Esophagus muscularis mucosa (tissue), 4 donors: ENCODE data around the gene CELF4. TPM values are rescaled to one million over a fixed set of nuclear protein-coding genes. Genes with fewer than 3 reads are reported as not detected.

Source experiments
- DNase-seq: peaks from one replicate; pipeline ENCODE4 v3.0.0-alpha.2; 2017; ENCODE audit errors: extremely low spot score
- H3K27ac ChIP-seq, 4 donors: fragments of 200-600 bp; sonication (generic); replicated peaks in 1 of 4; 1 replicate in 3 of 4; 2 replicates in 1 of 4; pipeline ENCODE4 v1.5.1; 2016 to 2019; ENCODE audit warnings: mild to moderate bottlenecking in 1 of 4
- H3K27me3 ChIP-seq, 4 donors: fragments of 200-600 bp; sonication (generic); one replicate each; pipeline versions ENCODE4 v1.5.1 to v1.6.0; 2016 to 2019
- H3K36me3 ChIP-seq, 4 donors: fragments of 200-600 bp; sonication (generic); one replicate each; pipeline ENCODE4 v1.5.1; 2016 to 2019
- H3K4me1 ChIP-seq, 4 donors: fragments of 200-600 bp; sonication (generic); one replicate each; pipeline ENCODE4 v1.5.1; 2016 to 2019
- H3K4me3 ChIP-seq, 4 donors: fragments of 200-600 bp; sonication (generic); 1 replicate in 2 of 4; 2 replicates in 2 of 4; pipeline ENCODE4 v1.5.1; 2016 to 2019; ENCODE audit warnings: mild to moderate bottlenecking in 4 of 4, moderate library complexity in 1 of 4
- H3K9me3 ChIP-seq, 4 donors: fragments of 200-600 bp; sonication (generic); 1 replicate in 3 of 4; 2 replicates in 1 of 4; pipeline ENCODE4 v1.5.1; 2016 to 2019
- EP300 ChIP-seq: sonication (generic); formaldehyde crosslinking; IDR thresholded peaks from one replicate; pipeline ENCODE4 v1.6.1; 2017; ENCODE audit warnings: antibody characterized with exemption
- POLR2A ChIP-seq: fragments of 450-650 bp; IDR thresholded peaks from one replicate; pipeline ENCODE4 v1.6.1; 2017; ENCODE audit warnings: antibody characterized with exemption, moderate library complexity, mild to moderate bottlenecking, low read depth
- POLR2AphosphoS5 ChIP-seq, 2 donors: sonication (generic); formaldehyde crosslinking; IDR thresholded peaks; one replicate each; pipeline ENCODE4 v1.6.1; 2017; ENCODE audit warnings: antibody characterized with exemption in 2 of 2
- WGBS: methylation state at CpG from one replicate; pipeline ENCODE4 v1.1.5; 2018; 5-methylcytosine and 5-hydroxymethylcytosine counted together
- intact Hi-C: fragments of 100-400 bp; cut with DNase I; formaldehyde crosslinking; loops from one replicate; pipeline ENCODE4 v1.15.1; 2023
- total RNA-seq, 4 donors: library from RNA; depleted of rRNA; stranded (reverse); fragments of >200 nt; gene quantifications; one replicate each; pipeline versions ENCODE4 v1.1.0 to v1.2.1, GENCODE V29; 2016
- TF ChIP-seq, protein P1 (sequence below), 3 experiments: fragments of 200-600 bp in 2 of 3; fragments of 450-650 bp in 1 of 3; sonication (generic) in 2 of 3; IDR thresholded peaks; one replicate each; pipeline ENCODE4 v1.5.1; 2017 to 2019; ENCODE audit warnings: antibody characterized with exemption in 3 of 3, mild to moderate bottlenecking in 2 of 3, moderate library complexity in 1 of 3

Gene CELF4
- total RNA-seq, 4 donors from 2014 or later: 0.86 to 1.8 (median 1.7) TPM

DNA sequence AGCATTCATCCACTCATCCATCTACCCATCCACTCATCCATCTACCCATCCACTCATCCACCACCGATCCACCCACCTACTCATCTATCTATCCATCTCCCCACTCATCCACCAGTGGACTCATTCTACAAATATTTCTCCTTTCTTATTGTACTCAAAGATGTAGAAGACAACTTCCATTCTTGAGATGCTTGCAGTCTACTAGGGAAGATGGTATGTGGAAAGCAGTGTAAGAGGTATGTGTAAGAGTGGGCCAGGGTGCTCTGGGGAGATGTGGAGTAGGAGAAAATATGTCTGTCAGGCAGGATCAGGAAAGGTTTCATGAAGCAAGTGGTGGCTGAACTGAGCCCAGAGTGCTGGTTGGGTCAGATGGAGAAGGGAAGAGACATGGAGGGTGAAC is 150.8 kb downstream of the CELF4 start:
- no peaks in the 10 kb centered on the region for H3K9me3 ChIP-seq
- no peaks in the 10 kb centered on the region for H3K27me3 ChIP-seq
- H3K4me3 ChIP-seq: no peak overlapping the region
- TF ChIP-seq POLR2A (no peak), POLR2AphosphoS5 (IDR thresholded peaks at IDR 0.05) (no peak), EP300 (no peak)
- TF ChIP-seq, protein P1, sequence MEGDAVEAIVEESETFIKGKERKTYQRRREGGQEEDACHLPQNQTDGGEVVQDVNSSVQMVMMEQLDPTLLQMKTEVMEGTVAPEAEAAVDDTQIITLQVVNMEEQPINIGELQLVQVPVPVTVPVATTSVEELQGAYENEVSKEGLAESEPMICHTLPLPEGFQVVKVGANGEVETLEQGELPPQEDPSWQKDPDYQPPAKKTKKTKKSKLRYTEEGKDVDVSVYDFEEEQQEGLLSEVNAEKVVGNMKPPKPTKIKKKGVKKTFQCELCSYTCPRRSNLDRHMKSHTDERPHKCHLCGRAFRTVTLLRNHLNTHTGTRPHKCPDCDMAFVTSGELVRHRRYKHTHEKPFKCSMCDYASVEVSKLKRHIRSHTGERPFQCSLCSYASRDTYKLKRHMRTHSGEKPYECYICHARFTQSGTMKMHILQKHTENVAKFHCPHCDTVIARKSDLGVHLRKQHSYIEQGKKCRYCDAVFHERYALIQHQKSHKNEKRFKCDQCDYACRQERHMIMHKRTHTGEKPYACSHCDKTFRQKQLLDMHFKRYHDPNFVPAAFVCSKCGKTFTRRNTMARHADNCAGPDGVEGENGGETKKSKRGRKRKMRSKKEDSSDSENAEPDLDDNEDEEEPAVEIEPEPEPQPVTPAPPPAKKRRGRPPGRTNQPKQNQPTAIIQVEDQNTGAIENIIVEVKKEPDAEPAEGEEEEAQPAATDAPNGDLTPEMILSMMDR (IDR thresholded peaks at IDR 0.05): no peak
- no peaks in the 10 kb centered on the region for H3K36me3 ChIP-seq
- no peak for DNase-seq
- H3K27ac ChIP-seq: no peak overlapping the region
- intact Hi-C loops: no loop called here
- WGBS: 92% methylated on average over 1 of the region's 1 CpG
- H3K4me1 ChIP-seq: peaks cover 0 to 9% (median 8%) of the 10 kb centered on the region in 4 donors

DNA sequence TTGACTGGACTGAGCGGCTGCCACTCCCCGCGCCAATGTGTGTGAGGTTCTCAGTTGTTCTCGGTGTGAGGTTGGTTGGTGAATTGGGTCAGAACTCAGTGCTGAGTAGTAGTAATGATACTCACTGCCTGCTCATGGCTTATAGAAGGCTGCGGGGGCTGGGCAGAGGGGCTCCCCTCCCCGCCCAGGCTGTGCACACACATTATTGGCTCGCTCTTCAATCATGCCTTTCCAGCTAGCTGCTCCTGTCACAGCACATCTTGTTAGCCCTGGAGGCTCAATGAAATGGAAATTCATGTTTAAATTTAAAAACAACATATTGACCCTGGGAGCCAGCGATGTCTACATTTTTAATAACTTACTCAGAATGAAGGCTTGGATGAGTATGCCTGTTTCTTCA is 152.8 kb downstream of the CELF4 start:
- intact Hi-C loops: no loop called here
- WGBS: 96% methylated on average over 8 of the region's 8 CpGs
- Histone ChIP-seq H3K27ac (no peak overlapping the region), H3K9me3 (no peaks in the 10 kb centered on the region), H3K27me3 (no peaks in the 10 kb centered on the region), H3K4me1 (peaks cover 0 to 11% (median 8%) of the 10 kb centered on the region in 4 donors), H3K4me3 (no peak overlapping the region), H3K36me3 (no peaks in the 10 kb centered on the region)
- TF ChIP-seq POLR2A: no peak
- TF ChIP-seq, protein P1 (IDR thresholded peaks at IDR 0.05): no peak
- no peak for TF ChIP-seq POLR2AphosphoS5 (IDR thresholded peaks at IDR 0.05)
- no peak for TF ChIP-seq EP300
- no peak for DNase-seq

DNA sequence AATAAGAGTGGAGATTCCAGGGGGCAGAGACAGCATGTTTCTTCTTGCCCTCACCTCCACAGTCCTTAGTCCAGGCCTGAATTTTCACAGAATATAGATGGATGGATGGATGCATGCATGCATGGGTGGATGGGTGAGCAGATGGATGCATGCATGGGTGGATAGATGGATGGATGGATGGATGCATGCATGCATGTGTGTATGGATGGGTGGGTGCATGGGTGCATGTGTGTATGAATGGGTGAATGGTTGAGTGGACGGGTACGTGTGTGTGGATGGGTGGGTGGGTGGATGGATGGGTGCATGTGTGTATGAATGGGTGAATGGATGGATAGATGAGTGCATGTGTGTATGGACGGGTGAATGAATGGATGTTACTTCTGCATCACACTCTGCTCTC is 153.3 kb downstream of the CELF4 start:
- DNase-seq: no peak
- no peaks in the 10 kb centered on the region for H3K27me3 ChIP-seq
- TF ChIP-seq POLR2AphosphoS5 (IDR thresholded peaks at IDR 0.05) (no peak), EP300 (no peak), POLR2A (no peak)
- TF ChIP-seq, protein P1 (IDR thresholded peaks at IDR 0.05): no peak
- intact Hi-C loops: no loop called here
- no peak overlapping the region for H3K4me3 ChIP-seq
- H3K27ac ChIP-seq: no peak overlapping the region
- H3K4me1 ChIP-seq: peaks cover 0 to 11% (median 8%) of the 10 kb centered on the region in 4 donors
- H3K36me3 ChIP-seq: no peaks in the 10 kb centered on the region
- WGBS: 89% methylated on average over 3 of the region's 3 CpGs
- H3K9me3 ChIP-seq: no peaks in the 10 kb centered on the region

DNA sequence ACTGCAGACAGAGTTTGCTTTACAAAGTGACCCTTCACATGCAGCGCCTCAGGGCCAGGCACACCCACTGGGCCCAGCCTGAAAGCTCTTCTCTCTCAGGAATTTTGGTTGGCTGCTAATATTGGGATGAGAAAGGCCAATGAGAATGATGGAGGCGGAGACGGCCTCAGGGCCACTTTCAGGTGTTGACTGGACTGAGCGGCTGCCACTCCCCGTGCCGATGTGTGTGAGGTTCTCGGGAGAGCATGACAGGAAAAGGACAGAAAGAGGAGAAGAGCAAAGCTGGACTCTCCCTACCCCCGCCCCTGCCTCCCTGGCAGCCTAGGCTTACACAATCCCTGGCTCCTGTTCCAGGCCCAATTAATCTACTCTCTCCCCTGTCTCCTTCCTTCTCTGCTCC is 155.7 kb downstream of the CELF4 start:
- TF ChIP-seq POLR2AphosphoS5 (IDR thresholded peaks at IDR 0.05): no peak
- TF ChIP-seq, protein P1 (IDR thresholded peaks at IDR 0.05): no peak
- TF ChIP-seq POLR2A: no peak
- TF ChIP-seq EP300: no peak
- intact Hi-C loops: no loop called here
- Histone ChIP-seq H3K36me3 (no peaks in the 10 kb centered on the region), H3K4me1 (peaks cover 0 to 11% (median 8%) of the 10 kb centered on the region in 4 donors), H3K27ac (no peak overlapping the region), H3K4me3 (no peak overlapping the region), H3K9me3 (no peaks in the 10 kb centered on the region), H3K27me3 (no peaks in the 10 kb centered on the region)
- 58% methylated on average over 8 of the region's 8 CpGs for WGBS
- no peak for DNase-seq

DNA sequence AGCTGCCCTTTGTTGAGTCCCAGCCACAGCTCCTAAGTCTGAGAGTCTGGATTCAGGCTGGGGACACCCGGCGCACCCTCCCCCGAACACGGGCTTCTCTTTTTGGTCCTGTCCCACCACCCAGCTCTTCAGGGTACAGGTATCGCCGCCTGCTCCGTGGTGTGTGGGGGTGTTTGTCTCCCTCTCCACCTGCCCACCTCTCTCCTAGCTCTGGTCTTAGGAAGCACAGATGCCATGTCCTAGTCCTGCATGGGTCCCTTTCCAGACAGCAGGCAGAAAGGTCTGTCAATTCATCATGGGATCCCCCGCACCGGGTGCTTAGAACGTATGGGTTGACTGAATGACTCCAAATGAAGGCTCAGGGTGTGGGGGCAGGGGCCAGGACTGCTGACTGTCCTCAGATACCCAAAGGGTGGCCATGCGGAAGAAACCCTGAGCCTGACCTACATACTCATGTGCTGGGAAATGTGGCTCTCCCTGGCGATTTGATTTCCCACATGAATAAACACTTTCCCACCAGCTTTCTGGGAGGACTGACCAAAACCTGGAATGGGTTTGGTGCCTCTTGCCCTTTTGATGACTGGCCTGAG is 156.8 kb downstream of the CELF4 start:
- Histone ChIP-seq H3K4me3 (no peak overlapping the region), H3K9me3 (no peaks in the 10 kb centered on the region), H3K4me1 (peaks cover 0 to 12% (median 10%) of the 10 kb centered on the region in 4 donors), H3K36me3 (no peaks in the 10 kb centered on the region), H3K27ac (no peak overlapping the region), H3K27me3 (no peaks in the 10 kb centered on the region)
- WGBS: 96% methylated on average over 10 of the region's 12 CpGs
- no peak for DNase-seq
- intact Hi-C loops: no loop called here
- TF ChIP-seq POLR2A (no peak), EP300 (no peak), POLR2AphosphoS5 (IDR thresholded peaks at IDR 0.05) (no peak)
- TF ChIP-seq, protein P1 (IDR thresholded peaks at IDR 0.05): no peak
